Karpas-422 (cell line): ENCODE measurements around the gene APOLD1. TPM values are rescaled to one million over a fixed set of nuclear protein-coding genes. Genes with fewer than 3 reads are reported as not detected.

ENCODE experiments used
- DNase-seq: peaks from one replicate; pipeline ENCODE4 v3.0.0-alpha.2; 2015
- H2AFZ ChIP-seq: fragments of 200-600 bp; sonication (generic); 2 replicates; pipeline ENCODE4 v1.6.1; 2014; ENCODE audit warnings: antibody characterized with exemption, low read length, mixed read lengths
- H3K27ac ChIP-seq: fragments of 200-600 bp; sonication (generic); 2 replicates; pipeline ENCODE4 v1.5.1; 2014; ENCODE audit warnings: mild to moderate bottlenecking, low read length, moderate library complexity
- H3K27me3 ChIP-seq: fragments of 200-600 bp; sonication (generic); 2 replicates; pipeline ENCODE4 v1.6.1; 2014; ENCODE audit warnings: low read length, mixed read lengths
- H3K36me3 ChIP-seq: fragments of 200-600 bp; sonication (generic); 2 replicates; pipeline ENCODE4 v1.6.1; 2014; ENCODE audit warnings: low read length, mixed read lengths; ENCODE audit not compliant: insufficient read depth
- H3K4me1 ChIP-seq: fragments of 200-600 bp; sonication (generic); 2 replicates; pipeline ENCODE4 v1.6.1; 2014; ENCODE audit warnings: mild to moderate bottlenecking, low read length, mixed read lengths
- H3K4me2 ChIP-seq: fragments of 200-600 bp; sonication (generic); 2 replicates; pipeline ENCODE4 v1.6.1; 2014; ENCODE audit warnings: low read length, low read depth, mild to moderate bottlenecking; ENCODE audit not compliant: poor library complexity, severe bottlenecking
- H3K4me3 ChIP-seq: fragments of 200-600 bp; sonication (generic); 2 replicates; pipeline ENCODE4 v1.5.1; 2014; ENCODE audit warnings: mild to moderate bottlenecking, antibody characterized with exemption, low read length, mixed read lengths
- H3K79me2 ChIP-seq: fragments of 200-600 bp; sonication (generic); 2 replicates; pipeline ENCODE4 v1.6.1; 2014; ENCODE audit warnings: mild to moderate bottlenecking, low read length, mixed read lengths
- H3K9ac ChIP-seq: fragments of 200-600 bp; sonication (generic); 2 replicates; pipeline ENCODE4 v1.6.0; 2014; ENCODE audit warnings: low read length
- H3K9me2 ChIP-seq: fragments of 200-600 bp; sonication (generic), shearing (Covaris generic); replicated peaks from 2 replicates; pipeline ENCODE4 v1.6.0; 2014; ENCODE audit warnings: mild to moderate bottlenecking, low read length, moderate library complexity; ENCODE audit not compliant: insufficient read depth
- H3K9me3 ChIP-seq: fragments of 300-700, 200-600 bp; sonication (generic); 2 replicates; pipeline ENCODE4 v1.6.1; 2014; ENCODE audit warnings: low read length, mixed read lengths
- H4K20me1 ChIP-seq: fragments of 200-600 bp; sonication (generic); 2 replicates; pipeline ENCODE4 v1.6.1; 2014; ENCODE audit warnings: mild to moderate bottlenecking, antibody characterized with exemption, low read length, low read depth; ENCODE audit not compliant: insufficient read depth
- total RNA-seq: library from RNA; depleted of rRNA; stranded (reverse); fragments of >200 nt; shearing (Covaris generic); gene quantifications from 2 replicates; pipeline ENCODE4 v1.2.3, GENCODE V29; 2014; ENCODE audit warnings: low replicate concordance

Gene APOLD1
- total RNA-seq, 1 experiment from 2014 or later = 1.5 TPM

GRCh38 chr12:12748044-12748443 is 37.4 kb upstream of the APOLD1 start:
- Histone ChIP-seq H3K4me2 (no peak overlapping the region), H3K9me2 (no peaks in the 10 kb centered on the region)
- no peak for DNase-seq

GRCh38 chr12:12749433-12749832 is 36.0 kb upstream of the APOLD1 start:
- Histone ChIP-seq H2AFZ (no peak overlapping the region), H3K36me3 (no peaks in the 10 kb centered on the region), H3K27me3 (no peaks in the 10 kb centered on the region), H4K20me1 (no peaks in the 10 kb centered on the region), H3K9ac (no peak overlapping the region), H3K9me3 (no peaks in the 10 kb centered on the region), H3K9me2 (no peaks in the 10 kb centered on the region), H3K79me2 (no peaks in the 10 kb centered on the region), H3K4me3 (no peak overlapping the region), H3K4me2 (no peak overlapping the region), H3K4me1 (no peaks in the 10 kb centered on the region), H3K27ac (no peak overlapping the region)
- DNase-seq = no peak

More at GRCh38 chr12:12748044-12748443, 37.4 kb upstream of the APOLD1 start:
- Histone ChIP-seq H3K27ac (no peak overlapping the region), H3K27me3 (no peaks in the 10 kb centered on the region), H3K4me3 (no peak overlapping the region), H2AFZ (no peak overlapping the region), H3K36me3 (no peaks in the 10 kb centered on the region), H4K20me1 (no peaks in the 10 kb centered on the region), H3K9me3 (no peaks in the 10 kb centered on the region), H3K9ac (no peak overlapping the region), H3K4me1 (no peaks in the 10 kb centered on the region), H3K79me2 (no peaks in the 10 kb centered on the region)

GRCh38 chr12:12755923-12756322 is 29.5 kb upstream of the APOLD1 start:
- Histone ChIP-seq H3K9me2 (no peaks in the 10 kb centered on the region), H3K4me1 (no peaks in the 10 kb centered on the region), H3K36me3 (no peaks in the 10 kb centered on the region), H3K27me3 (no peaks in the 10 kb centered on the region), H4K20me1 (no peaks in the 10 kb centered on the region), H3K27ac (no peak overlapping the region), H3K79me2 (no peaks in the 10 kb centered on the region), H3K9me3 (no peaks in the 10 kb centered on the region), H3K4me2 (no peak overlapping the region), H3K9ac (no peak overlapping the region), H3K4me3 (no peak overlapping the region), H2AFZ (no peak overlapping the region)
- no peak for DNase-seq

- Histone ChIP-seq H3K4me1 (no peaks in the 10 kb centered on the region), H3K36me3 (no peaks in the 10 kb centered on the region), H3K4me2 (no peak overlapping the region), H3K9me2 (no peaks in the 10 kb centered on the region), H3K27me3 (no peaks in the 10 kb centered on the region), H4K20me1 (no peaks in the 10 kb centered on the region), H2AFZ (no peak overlapping the region), H3K79me2 (no peaks in the 10 kb centered on the region), H3K27ac (no peak overlapping the region), H3K4me3 (no peak overlapping the region), H3K9ac (no peak overlapping the region), H3K9me3 (no peaks in the 10 kb centered on the region)
- no peak for DNase-seq
Observed at GRCh38 chr12:12757121-12757520, 28.3 kb upstream of the APOLD1 start.

- Histone ChIP-seq H3K27ac (no peak overlapping the region), H3K9me2 (no peaks in the 10 kb centered on the region), H3K36me3 (no peaks in the 10 kb centered on the region), H3K4me3 (no peak overlapping the region), H3K4me2 (no peak overlapping the region), H2AFZ (no peak overlapping the region), H3K9me3 (no peaks in the 10 kb centered on the region), H3K9ac (no peak overlapping the region), H3K4me1 (no peaks in the 10 kb centered on the region), H3K27me3 (no peaks in the 10 kb centered on the region), H3K79me2 (no peaks in the 10 kb centered on the region), H4K20me1 (no peaks in the 10 kb centered on the region)
- no peak for DNase-seq
Observed at GRCh38 chr12:12759234-12759915, 26.1 kb upstream of the APOLD1 start.

- Histone ChIP-seq H3K4me3 (no peak overlapping the region), H3K36me3 (no peaks in the 10 kb centered on the region), H3K27me3 (no peaks in the 10 kb centered on the region), H3K4me1 (no peaks in the 10 kb centered on the region), H3K9me2 (no peaks in the 10 kb centered on the region), H3K9ac (no peak overlapping the region), H3K9me3 (no peaks in the 10 kb centered on the region), H3K27ac (no peak overlapping the region), H3K79me2 (no peaks in the 10 kb centered on the region), H3K4me2 (no peak overlapping the region), H2AFZ (no peak overlapping the region), H4K20me1 (no peaks in the 10 kb centered on the region)
- no peak for DNase-seq
Observed at GRCh38 chr12:12764824-12765223, 20.6 kb upstream of the APOLD1 start.

GRCh38 chr12:12770262-12770661 is 15.2 kb upstream of the APOLD1 start:
- Histone ChIP-seq H3K9ac (no peak overlapping the region), H3K9me3 (no peaks in the 10 kb centered on the region), H4K20me1 (no peaks in the 10 kb centered on the region), H2AFZ (no peak overlapping the region), H3K4me1 (no peaks in the 10 kb centered on the region), H3K4me2 (no peak overlapping the region), H3K27me3 (0 out of 2 replicates have a peak, but pooled peaks cover 3% of the 10 kb centered on the region), H3K27ac (no peak overlapping the region), H3K36me3 (no peaks in the 10 kb centered on the region), H3K4me3 (no peak overlapping the region), H3K9me2 (no peaks in the 10 kb centered on the region), H3K79me2 (no peaks in the 10 kb centered on the region)
- no peak for DNase-seq

- no peak for DNase-seq
- no peak overlapping the region for H3K4me2 ChIP-seq
- 0 out of 2 replicates have a peak, but pooled peaks cover 3% of the 10 kb centered on the region for H3K27me3 ChIP-seq
- H4K20me1 ChIP-seq = no peaks in the 10 kb centered on the region
- no peaks in the 10 kb centered on the region for H3K9me3 ChIP-seq
- H3K9me2 ChIP-seq = no peaks in the 10 kb centered on the region
- H2AFZ ChIP-seq = no peak overlapping the region
- no peaks in the 10 kb centered on the region for H3K79me2 ChIP-seq
- no peak overlapping the region for H3K27ac ChIP-seq
- no peaks in the 10 kb centered on the region for H3K4me1 ChIP-seq
- H3K4me3 ChIP-seq = no peak overlapping the region
- H3K36me3 ChIP-seq = no peaks in the 10 kb centered on the region
- no peak overlapping the region for H3K9ac ChIP-seq
Observed at GRCh38 chr12:12774791-12775190, 10.7 kb upstream of the APOLD1 start.
